22Rv1 (cell line): ENCODE measurements around the gene NRDC.

Source experiments
- CTCF ChIP-seq: fragments of 450-650 bp; IDR thresholded peaks from 2 replicates; pipeline ENCODE4 v1.5.1; 2017; ENCODE audit warnings: mild to moderate bottlenecking
- ZFX ChIP-seq: fragments of 450-650 bp; IDR thresholded peaks from 2 replicates; pipeline ENCODE4 v1.6.1; 2017; ENCODE audit warnings: antibody characterized with exemption, borderline replicate concordance

GRCh38 chr1:51855624-51856023 is 22.9 kb downstream of the NRDC start:
- no peak for TF ChIP-seq CTCF
- TF ChIP-seq ZFX, result no peak
